Heart right ventricle (tissue), 16 donors: ENCODE results near the gene KRTAP10-2. TPM values are rescaled to one million over a fixed set of nuclear protein-coding genes. Genes with fewer than 3 reads are reported as not detected.
A peak's percentile ranks its signal among the peaks of the same experiment; 100 is the strongest.

Source experiments
- ATAC-seq, 8 donors: fragments of 200-7000 bp; cut with Tn5 transposase; one replicate each; pipeline ENCODE4 v1.9.1; 2020; ENCODE audit warnings: mild to moderate bottlenecking in 8 of 8, moderate library complexity in 8 of 8, moderate number of reproducible peaks in 1 of 8
- DNase-seq, 2 donors: peaks; one replicate each; pipeline ENCODE4 v3.0.0-alpha.2; 2020
- H3K27ac ChIP-seq, 10 donors: fragments of 200-600 bp; sonication (generic) in 2 of 10; one replicate each; pipeline versions ENCODE4 v1.5.0 to v1.8.0; 2020 to 2022; ENCODE audit warnings: mild to moderate bottlenecking in 3 of 10
- H3K27me3 ChIP-seq, 7 donors: fragments of 200-600 bp; one replicate each; pipeline ENCODE4 v1.8.0; 2021 to 2022; ENCODE audit warnings: mild to moderate bottlenecking in 2 of 7
- H3K36me3 ChIP-seq, 9 donors: fragments of 200-600 bp; sonication (generic) in 1 of 9; one replicate each; pipeline versions ENCODE4 v1.5.0 to v1.8.0; 2020 to 2022; ENCODE audit warnings: mild to moderate bottlenecking in 2 of 9
- H3K4me1 ChIP-seq, 9 donors: fragments of 200-600 bp; sonication (generic) in 1 of 9; one replicate each; pipeline versions ENCODE4 v1.5.0 to v1.8.0; 2020 to 2022; ENCODE audit warnings: mild to moderate bottlenecking in 4 of 9
- H3K4me3 ChIP-seq, 10 donors: fragments of 200-600 bp; sonication (generic) in 2 of 10; one replicate each; pipeline versions ENCODE4 v1.5.0 to v1.8.0; 2020 to 2022; ENCODE audit warnings: mild to moderate bottlenecking in 7 of 10, moderate library complexity in 2 of 10
- H3K9me3 ChIP-seq, 11 donors: fragments of 200-600 bp in 10 of 11; sonication (generic) in 2 of 11; one replicate each; pipeline versions ENCODE4 v1.5.0 to v1.8.0; 2013 to 2022; ENCODE audit warnings: mild to moderate bottlenecking in 2 of 11, control low read depth in 1 of 11, moderate library complexity in 1 of 11
- WGBS, 2 donors: extraction: QIAGEN DNeasy Blood & Tissue Kit; methylation state at CpG; one replicate each; pipeline ENCODE4 v1.1.7; 2013; ENCODE audit warnings: inconsistent platforms in 1 of 2; 5-methylcytosine and 5-hydroxymethylcytosine counted together
- intact Hi-C, 10 donors: fragments of 100-400 bp; cut with DNase I; formaldehyde crosslinking; loops; one replicate each; pipeline versions ENCODE4 v1.11.1 to v1.14.2; 2022
- polyA plus RNA-seq, 2 donors: library from polyadenylated mRNA; stranded (reverse); fragments of 200-250 nt; gene quantifications; one replicate each; pipeline ENCODE4 v1.2.3, GENCODE V29; 2013
- total RNA-seq, 10 donors: library from RNA; stranded (reverse); fragmentation: NEBNext Ultra II Directional in 3 of 10; extraction: Animal tissue kit (Norgen Biotek cat#: 25700) in 3 of 10; gene quantifications; one replicate each; pipeline versions ENCODE4 v1.2.1 to v1.2.4, GENCODE V29; 2021 to 2023
- TF ChIP-seq, protein P1 (sequence below), 9 donors: fragments of 200-600 bp; sonication (generic) in 2 of 9; IDR thresholded peaks; one replicate each; pipeline versions ENCODE4 v1.5.0 to v1.8.0; 2021 to 2022; ENCODE audit warnings: antibody characterized with exemption in 9 of 9, mild to moderate bottlenecking in 5 of 9, moderate library complexity in 1 of 9
- donor health status: Arrhythmogenic right ventricular cardiomyopathy.
- donor health status: ischemic (EF 13 %, LVEDD 7.1; RV severe dilation, severe dysfunction).
- donor health status: healthy with polysubstance abuse.
- donor health status: DM: no; HTN: yes; CAD: no.
- donor health status: DM: no; HTN: no; CAD: no.
- donor health status: ischemic (EF 25% LVEDD 6.9; RV normal size, moderate dysfunction).
- donor health status: ischemic (EF 25% LVEDD 5.7; RV mildly dilated, moderate dysfunction).
- donor health status: healthy.
- donor health status: DM: yes; HTN: yes; CAD: no.
- donor health status: Ischemic cardiomyopathy.
- donor health status: ischemic (EF 35%, LVEDD 5.7; RV mildly dilated, moderate dysfunction).
- donor health status: nonischemic (EF 11% LVEDD 7.7; RV severe dilation, severe dysfunction).
- donor health status: DM: yes; HTN: yes; CAD: no.
- donor health status: PGD.
- donor health status: ischemic (EF 29% LVEDD 5.4; RV normal size, mild dysfunction).
- donor health status: nonischemic (EF 23%, LVEDD 6.1; RV moderate dilation, normal function).

Gene KRTAP10-2
- total and polyA plus RNA-seq, 12 donors, result not detected

DNA sequence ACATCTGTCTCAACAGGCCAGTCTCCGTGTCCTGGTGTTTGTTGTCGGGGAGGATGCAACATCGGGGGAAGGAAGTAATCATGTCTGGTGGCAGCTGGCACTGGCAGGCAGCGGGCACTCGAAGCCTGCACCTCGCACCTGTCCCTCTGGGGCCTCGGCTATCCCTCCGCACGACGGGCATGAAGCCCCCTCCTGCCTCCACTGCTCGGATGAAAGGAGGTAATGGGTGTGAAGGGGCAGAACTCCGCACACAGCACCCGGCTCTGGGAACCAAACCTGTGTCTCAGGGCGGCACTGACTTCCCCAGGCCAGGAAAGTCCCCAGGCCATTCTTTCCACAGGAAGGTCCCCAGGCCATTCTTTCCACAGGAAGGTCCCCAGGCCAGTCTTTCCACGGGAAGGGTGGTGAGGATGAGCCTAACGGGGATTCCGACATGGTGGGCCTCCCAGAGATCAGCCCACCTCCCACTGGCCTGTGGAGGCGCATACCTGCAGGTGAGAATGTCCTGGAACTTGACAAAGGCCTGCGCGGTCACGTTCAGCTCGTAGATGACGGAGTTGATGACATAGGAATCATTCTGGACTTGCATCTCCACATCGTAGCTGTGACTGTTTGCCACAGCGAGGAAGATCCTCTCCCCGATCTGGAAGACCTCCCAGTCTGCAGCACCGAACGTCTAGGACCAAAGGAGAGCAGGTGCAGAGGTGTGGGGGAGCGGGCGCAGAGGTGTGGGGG lies 42.4 kb downstream of the KRTAP10-2 start:
- H3K9me3 ChIP-seq, result no peaks in the 10 kb centered on the region
- ATAC-seq (no peak), DNase-seq (peak in 1 of 2 donors; percentile 1)
- no peak overlapping the region for H3K4me3 ChIP-seq
- 77 to 83% methylated on average over 30 of the region's 30 CpGs for whole genome bisulfite sequencing, 2 donors
- intact Hi-C loops, result loop anchor here in 1 of 10 donors (5.0 kb wide), 1 partner anchor 283 kb away; no protein-coding TSS in a partner anchor
- H3K27ac ChIP-seq, result no peak overlapping the region
- TF ChIP-seq, protein P1, sequence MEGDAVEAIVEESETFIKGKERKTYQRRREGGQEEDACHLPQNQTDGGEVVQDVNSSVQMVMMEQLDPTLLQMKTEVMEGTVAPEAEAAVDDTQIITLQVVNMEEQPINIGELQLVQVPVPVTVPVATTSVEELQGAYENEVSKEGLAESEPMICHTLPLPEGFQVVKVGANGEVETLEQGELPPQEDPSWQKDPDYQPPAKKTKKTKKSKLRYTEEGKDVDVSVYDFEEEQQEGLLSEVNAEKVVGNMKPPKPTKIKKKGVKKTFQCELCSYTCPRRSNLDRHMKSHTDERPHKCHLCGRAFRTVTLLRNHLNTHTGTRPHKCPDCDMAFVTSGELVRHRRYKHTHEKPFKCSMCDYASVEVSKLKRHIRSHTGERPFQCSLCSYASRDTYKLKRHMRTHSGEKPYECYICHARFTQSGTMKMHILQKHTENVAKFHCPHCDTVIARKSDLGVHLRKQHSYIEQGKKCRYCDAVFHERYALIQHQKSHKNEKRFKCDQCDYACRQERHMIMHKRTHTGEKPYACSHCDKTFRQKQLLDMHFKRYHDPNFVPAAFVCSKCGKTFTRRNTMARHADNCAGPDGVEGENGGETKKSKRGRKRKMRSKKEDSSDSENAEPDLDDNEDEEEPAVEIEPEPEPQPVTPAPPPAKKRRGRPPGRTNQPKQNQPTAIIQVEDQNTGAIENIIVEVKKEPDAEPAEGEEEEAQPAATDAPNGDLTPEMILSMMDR (IDR thresholded peaks at IDR 0.05), result no peak
- H3K36me3 ChIP-seq, result no peaks in the 10 kb centered on the region
- peaks cover 0 to 10% (median 6%) of the 10 kb centered on the region in 9 donors for H3K4me1 ChIP-seq
- H3K27me3 ChIP-seq, result peaks cover 0 to 49% (median 17%) of the 10 kb centered on the region in 7 donors

- peaks cover 0 to 49% (median 17%) of the 10 kb centered on the region in 7 donors for H3K27me3 ChIP-seq
- TF ChIP-seq, protein P1 (IDR thresholded peaks at IDR 0.05), result no peak
- no peak for DNase-seq
- peaks cover 0 to 10% (median 6%) of the 10 kb centered on the region in 9 donors for H3K4me1 ChIP-seq
- no peak for ATAC-seq
- no peak overlapping the region for H3K4me3 ChIP-seq
- intact Hi-C loops, result loop anchor here in 1 of 10 donors (5.0 kb wide), 1 partner anchor 284 kb away; no protein-coding TSS in a partner anchor
- 79 to 92% methylated on average over 9 of the region's 9 CpGs for whole genome bisulfite sequencing, 2 donors
- H3K36me3 ChIP-seq, result no peaks in the 10 kb centered on the region
- no peak overlapping the region for H3K27ac ChIP-seq
- H3K9me3 ChIP-seq, result no peaks in the 10 kb centered on the region
Measured at GRCh38 chr21:44508426-44508710, 42.9 kb downstream of the KRTAP10-2 start.

- no peak overlapping the region for H3K27ac ChIP-seq
- peaks cover 0 to 10% (median 6%) of the 10 kb centered on the region in 9 donors for H3K4me1 ChIP-seq
- DNase-seq (no peak), ATAC-seq (no peak)
- intact Hi-C loops, result loop anchor here in 1 of 10 donors (5.0 kb wide), 1 partner anchor 284 kb away; no protein-coding TSS in a partner anchor
- TF ChIP-seq, protein P1 (IDR thresholded peaks at IDR 0.05), result no peak
- 89 to 91% methylated on average over 26 of the region's 26 CpGs for WGBS, 2 donors
- no peak overlapping the region for H3K4me3 ChIP-seq
- peaks cover 0 to 49% (median 17%) of the 10 kb centered on the region in 7 donors for H3K27me3 ChIP-seq
- H3K9me3 ChIP-seq, result no peaks in the 10 kb centered on the region
- no peaks in the 10 kb centered on the region for H3K36me3 ChIP-seq
Measured at GRCh38 chr21:44507673-44508425, 43.5 kb downstream of the KRTAP10-2 start.
